Brain pericyte (primary cell): ENCODE data around the gene TCF7L2.
A peak's percentile ranks its signal among the peaks of the same experiment; 100 is the strongest.

Experiments used
- DNase-seq: peaks from one replicate; pipeline ENCODE4 v3.0.0-alpha.2; 2012; ENCODE audit warnings: low read depth, low spot score

Gene TCF7L2

GRCh38 chr10:112964482-112964881 lies 14.4 kb downstream of the TCF7L2 start:
- no peak for DNase-seq

- DNase-seq, result no peak
Observed at GRCh38 chr10:112966194-112966855, 16.3 kb downstream of the TCF7L2 start.

DNA sequence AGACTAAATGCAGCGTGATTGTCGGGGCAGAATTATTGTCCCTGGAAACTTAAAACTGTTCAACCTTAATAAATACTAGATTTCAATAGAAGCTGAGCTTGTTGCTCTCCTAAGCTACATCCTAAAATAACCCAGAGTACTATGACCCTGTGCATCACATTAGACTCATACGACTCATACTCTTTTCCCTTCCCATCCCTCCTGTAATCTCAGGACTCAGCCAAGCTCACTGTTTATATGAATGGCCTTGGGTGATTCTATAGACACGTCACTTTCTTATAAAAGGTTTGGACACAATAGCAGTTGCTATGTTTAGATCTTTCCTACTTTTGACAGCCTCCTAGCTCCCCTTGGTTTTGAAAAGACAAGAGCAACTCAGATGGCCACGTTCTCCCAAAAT lies 17.2 kb downstream of the TCF7L2 start:
- DNase-seq, result no peak

GRCh38 chr10:112969131-112969530 lies 19.1 kb downstream of the TCF7L2 start:
- no peak for DNase-seq

GRCh38 chr10:112969542-112969941 lies 19.5 kb downstream of the TCF7L2 start:
- no peak for DNase-seq

GRCh38 chr10:112970021-112970420 lies 20.0 kb downstream of the TCF7L2 start:
- DNase-seq, result peak; percentile 74

GRCh38 chr10:112972606-112973005 lies 22.6 kb downstream of the TCF7L2 start:
- no peak for DNase-seq

GRCh38 chr10:112973046-112973445 lies 23.0 kb downstream of the TCF7L2 start:
- no peak for DNase-seq

DNA sequence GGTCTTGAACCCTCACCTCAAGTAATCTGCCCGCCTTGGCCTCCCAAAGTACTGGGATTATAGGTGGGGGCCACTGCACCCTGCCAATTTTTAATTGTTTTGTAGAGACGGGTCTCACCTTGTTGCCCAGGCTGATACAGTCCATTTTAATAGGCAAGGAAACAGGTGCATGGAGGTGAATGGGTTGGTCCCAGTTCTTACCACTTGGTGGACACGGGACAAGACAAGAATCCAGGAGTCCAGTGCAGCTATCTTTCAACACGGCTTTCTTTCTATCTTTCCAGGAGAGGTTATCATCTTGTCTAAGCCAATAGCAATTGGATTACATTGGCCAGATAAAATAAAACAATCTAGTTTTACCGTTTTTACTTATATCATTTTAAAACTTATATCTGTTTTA lies 23.8 kb downstream of the TCF7L2 start:
- no peak for DNase-seq

DNA sequence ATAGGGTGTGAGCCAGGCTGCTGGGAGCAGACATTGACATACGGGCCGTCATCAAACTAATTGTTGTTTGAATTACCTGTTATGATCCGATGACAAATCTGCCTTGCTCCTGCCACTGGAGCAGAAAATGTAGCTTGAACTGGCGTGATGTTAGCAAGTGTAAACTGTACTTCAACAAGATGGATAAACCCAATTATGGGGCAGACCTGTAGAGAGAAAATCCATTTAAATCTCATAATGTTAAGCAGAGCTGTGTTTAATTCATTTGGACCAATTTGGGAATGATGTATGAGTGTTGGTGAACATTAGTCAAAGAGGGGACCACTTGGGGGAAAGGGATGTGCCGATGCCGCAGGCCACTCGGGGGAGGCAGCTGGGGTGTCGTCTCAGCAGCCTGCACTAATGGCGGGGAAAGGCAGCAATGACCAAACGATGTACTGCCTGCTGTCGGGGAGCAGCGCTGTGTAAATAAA lies 27.4 kb downstream of the TCF7L2 start:
- DNase-seq, result no peak

DNA sequence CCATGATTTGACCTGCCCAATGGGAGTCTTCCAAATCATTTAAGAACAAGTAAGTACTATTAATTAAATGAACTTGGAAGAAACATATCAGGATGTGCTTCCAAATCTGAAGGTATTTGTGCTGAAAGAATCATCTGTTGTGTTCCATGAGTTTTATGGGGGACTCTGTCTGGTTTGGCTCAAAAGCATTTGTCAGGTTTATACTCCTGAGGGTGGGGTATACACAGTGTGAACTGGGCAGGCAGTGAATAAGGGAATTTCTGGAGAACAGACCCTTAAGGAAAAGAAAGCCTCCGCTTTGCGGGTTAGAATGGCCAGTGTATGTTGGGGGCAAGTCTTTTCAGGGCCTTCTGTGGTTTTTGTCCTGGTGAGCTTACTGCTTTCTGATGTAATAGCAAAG lies 29.9 kb downstream of the TCF7L2 start:
- no peak for DNase-seq

- no peak for DNase-seq
Observed at GRCh38 chr10:112980937-112981336, 30.9 kb downstream of the TCF7L2 start.

- DNase-seq, result no peak
Observed at GRCh38 chr10:112981553-112981952, 31.5 kb downstream of the TCF7L2 start.

- DNase-seq, result no peak
Observed at GRCh38 chr10:112983444-112984056, 33.5 kb downstream of the TCF7L2 start.

DNA sequence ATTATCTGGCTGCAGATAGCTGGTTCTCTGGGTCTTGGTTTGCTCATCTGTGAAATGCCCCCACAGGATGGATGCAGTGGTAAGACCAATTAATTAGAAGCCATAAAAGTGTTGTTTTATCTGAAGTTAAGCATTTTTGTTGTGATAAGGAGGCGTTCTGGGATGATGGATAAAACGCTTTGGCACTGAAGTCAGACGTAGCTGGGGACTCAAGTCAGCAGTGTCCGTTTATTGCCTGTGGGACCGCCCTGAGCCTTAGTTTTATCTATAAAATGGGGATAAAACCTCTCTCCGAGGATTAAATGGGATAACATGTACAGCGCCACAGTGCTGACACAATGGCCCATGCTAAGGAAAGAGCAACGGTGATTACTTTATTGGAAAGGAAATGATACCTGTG lies 34.7 kb downstream of the TCF7L2 start:
- no peak for DNase-seq

DNA sequence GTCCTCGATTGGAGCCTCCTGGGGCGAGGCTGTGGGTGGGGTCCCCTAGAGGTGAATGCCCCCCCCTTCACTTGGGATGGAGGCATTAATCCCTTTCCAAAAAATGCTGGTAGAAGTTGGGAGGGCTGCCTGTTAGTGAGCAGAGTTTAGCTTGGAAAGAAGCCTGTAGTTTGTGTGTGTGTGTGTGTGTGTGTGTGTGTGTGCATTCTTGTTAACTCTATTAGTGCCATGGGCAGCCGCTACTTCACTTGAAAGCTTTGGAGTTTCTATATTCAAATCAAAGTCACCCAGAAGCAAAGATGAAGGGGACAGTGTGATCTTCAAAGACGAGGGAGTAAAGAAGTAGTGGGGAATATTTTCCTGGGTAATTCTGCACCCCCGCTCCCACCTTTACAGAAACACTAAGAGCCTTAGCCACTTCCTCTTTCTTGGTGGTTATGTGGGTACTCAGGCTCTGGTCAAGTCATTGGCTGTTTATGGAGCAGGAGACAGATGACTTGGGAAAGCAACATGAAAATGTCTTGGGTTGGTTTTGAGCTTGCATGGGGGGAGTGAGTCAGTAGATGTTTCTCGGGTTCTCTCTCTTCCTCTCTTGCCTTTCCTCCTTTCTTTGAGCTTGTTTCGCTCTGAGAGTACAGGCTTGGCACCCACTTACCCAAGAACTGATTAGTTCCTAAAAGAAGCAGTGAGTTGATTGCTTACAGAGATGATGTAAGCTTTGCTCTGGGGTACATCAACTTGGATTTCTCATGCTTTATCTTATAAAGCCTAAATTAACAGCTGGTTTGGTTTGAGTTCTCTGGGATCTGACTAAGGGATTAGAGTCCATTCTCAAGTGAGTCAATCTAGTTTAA lies 35.9 kb downstream of the TCF7L2 start:
- no peak for DNase-seq

- DNase-seq, result no peak
Observed at GRCh38 chr10:112986544-112987190, 36.6 kb downstream of the TCF7L2 start.

DNA sequence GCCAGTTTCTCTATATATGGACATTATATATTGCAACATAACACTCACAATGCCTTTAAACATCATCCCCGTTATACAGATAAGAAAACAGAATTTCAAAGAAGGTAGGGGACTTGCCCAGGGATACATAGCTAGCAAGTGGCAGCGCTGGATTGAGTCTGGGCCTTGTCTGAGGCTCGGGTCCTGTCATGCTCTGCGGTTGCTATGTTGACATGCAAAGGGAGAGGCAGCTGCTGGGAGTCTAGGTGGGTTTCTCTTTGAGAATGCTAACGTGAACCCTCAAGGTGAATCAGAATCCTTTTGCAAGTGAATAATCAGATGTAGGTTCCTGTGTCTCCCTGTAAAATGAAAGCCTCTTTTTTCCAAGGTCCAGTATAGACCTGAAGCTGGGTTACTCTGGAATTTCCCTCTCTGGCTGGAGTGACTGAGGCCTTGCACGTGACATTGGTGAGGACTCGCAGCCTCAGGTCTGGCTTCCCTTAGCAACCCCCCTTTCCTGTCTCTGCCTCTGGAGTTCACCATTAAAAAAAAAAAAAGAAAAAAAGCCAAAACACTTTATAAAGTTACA lies 38.9 kb downstream of the TCF7L2 start:
- no peak for DNase-seq

GRCh38 chr10:112989826-112990225 lies 39.8 kb downstream of the TCF7L2 start:
- no peak for DNase-seq

DNA sequence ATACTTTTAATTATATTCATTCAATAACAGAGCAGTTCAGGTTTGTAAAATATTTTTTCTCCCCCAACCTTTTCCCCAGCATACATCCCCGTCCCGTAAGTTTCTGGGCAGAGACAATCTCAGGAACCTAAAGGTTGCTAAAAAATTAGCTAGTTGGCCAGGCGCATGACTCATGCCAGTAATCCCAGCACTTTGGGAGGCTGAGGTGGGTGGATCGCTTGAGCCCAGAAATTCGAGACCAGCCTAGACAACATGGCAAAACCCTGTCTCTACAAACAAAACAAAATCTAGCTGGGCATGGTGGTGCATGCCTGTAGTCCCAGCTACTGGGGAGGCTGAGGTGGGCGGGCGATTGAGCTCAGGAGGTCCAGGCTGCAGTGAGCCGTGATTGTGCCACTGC lies 40.2 kb downstream of the TCF7L2 start:
- DNase-seq, result no peak

DNA sequence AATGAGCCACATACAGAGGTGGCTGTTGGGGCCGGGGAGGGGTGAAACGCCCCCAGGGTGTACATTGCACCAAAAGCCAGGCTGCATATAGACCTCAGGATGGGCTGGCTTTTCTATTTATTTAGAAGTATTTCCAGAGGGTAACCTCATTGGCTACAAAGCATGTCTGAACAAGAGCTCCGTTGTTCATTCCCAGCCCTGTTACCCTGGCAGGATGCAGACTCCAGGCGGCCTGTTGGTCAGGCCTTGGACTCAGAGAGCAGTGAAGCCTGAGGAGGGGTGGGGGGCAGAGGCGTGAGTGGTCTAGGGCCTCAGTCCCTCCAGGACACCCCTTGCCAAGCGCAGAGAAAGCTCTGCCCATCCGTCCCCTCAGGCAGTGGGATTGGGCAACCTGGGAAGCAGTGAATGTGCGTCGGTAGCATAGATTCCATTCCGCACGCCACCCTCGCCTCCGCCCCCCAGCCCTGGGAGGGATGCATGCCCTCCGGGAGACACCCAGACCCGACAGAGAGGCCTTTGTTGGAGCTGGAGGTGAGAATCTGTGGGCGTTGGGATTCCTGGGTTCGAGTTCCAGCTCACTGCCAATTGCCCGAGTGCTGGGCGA lies 41.9 kb downstream of the TCF7L2 start:
- no peak for DNase-seq
